ENCODE results near the gene CPNE4.
A peak's percentile ranks its signal among the peaks of the same experiment; 100 is the strongest.

The CPNE4 gene

DNA sequence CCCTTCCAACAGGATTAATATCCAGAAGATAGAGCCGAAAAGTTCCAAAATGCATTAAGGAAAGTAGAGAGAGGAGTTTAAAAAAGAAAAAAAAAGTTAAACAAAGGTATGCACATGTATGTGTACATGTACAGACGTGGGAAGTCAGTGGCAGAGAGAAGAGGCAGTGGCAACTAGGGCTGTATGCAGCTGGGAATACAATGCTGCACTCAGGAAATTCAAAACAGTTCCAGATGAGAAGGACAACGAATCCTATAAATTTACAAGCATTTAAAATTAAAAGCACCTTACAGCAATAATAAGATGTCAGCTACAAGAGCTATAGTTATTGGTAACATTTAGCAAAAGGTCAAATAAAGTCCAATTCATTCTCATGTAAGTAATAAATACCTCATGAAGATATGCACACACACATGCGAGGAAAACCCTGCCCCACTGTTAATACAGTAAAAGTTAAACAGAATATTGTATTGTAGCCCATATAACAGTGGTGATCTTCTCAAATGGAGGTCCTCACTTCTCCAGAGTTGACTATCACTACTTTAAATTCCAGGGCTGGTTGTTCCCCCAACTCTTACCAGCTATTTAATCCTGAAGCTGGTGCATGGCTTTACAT is 550.2 kb downstream of the CPNE4 start:
- H3K9me3 Mint-ChIP-seq: no peaks in the 10 kb centered on the region
- no peak for DNase-seq
- peaks cover 65% of the 10 kb centered on the region for H3K36me3 Mint-ChIP-seq (ENCODE audit: low read depth)
- H3K27ac Mint-ChIP-seq: peak overlapping the region; percentile 68
- no peaks in the 10 kb centered on the region for H3K27me3 Mint-ChIP-seq (ENCODE audit: low read depth, poor library complexity)
- TF ChIP-seq, protein P1, sequence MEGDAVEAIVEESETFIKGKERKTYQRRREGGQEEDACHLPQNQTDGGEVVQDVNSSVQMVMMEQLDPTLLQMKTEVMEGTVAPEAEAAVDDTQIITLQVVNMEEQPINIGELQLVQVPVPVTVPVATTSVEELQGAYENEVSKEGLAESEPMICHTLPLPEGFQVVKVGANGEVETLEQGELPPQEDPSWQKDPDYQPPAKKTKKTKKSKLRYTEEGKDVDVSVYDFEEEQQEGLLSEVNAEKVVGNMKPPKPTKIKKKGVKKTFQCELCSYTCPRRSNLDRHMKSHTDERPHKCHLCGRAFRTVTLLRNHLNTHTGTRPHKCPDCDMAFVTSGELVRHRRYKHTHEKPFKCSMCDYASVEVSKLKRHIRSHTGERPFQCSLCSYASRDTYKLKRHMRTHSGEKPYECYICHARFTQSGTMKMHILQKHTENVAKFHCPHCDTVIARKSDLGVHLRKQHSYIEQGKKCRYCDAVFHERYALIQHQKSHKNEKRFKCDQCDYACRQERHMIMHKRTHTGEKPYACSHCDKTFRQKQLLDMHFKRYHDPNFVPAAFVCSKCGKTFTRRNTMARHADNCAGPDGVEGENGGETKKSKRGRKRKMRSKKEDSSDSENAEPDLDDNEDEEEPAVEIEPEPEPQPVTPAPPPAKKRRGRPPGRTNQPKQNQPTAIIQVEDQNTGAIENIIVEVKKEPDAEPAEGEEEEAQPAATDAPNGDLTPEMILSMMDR (IDR thresholded peaks at IDR 0.05): no peak
- no peak overlapping the region for H3K4me3 Mint-ChIP-seq
- H3K4me1 Mint-ChIP-seq: peaks cover 8% of the 10 kb centered on the region
